ENCODE measurements around the gene B4GALNT4. TPM values are rescaled to one million over a fixed set of nuclear protein-coding genes. Genes with fewer than 3 reads are reported as not detected.

B4GALNT4 gene
- total and polyA plus RNA-seq, 2 experiments from 2014 or later, result 35.8 to 94.4 TPM

- no peaks in the 10 kb centered on the region for H3K27me3 ChIP-seq
- no peak overlapping the region for H3K4me3 ChIP-seq
- TF ChIP-seq CTCF (IDR thresholded peaks at IDR 0.05; ENCODE audit: low read depth, low read length), result no peak
- no peaks in the 10 kb centered on the region for H3K36me3 ChIP-seq
- DNase-seq (ENCODE audit: low read depth in 1 of 2, low spot score in 1 of 2), result no peak
- H3K27ac ChIP-seq, result no peak overlapping the region
- no peaks in the 10 kb centered on the region for H3K9me3 ChIP-seq (ENCODE audit: low read depth)
- H3K4me1 ChIP-seq (ENCODE audit: low read depth), result peaks cover 6% of the 10 kb centered on the region
Measured at GRCh38 chr11:350723-351255, 18.5 kb upstream of the B4GALNT4 start.

DNA sequence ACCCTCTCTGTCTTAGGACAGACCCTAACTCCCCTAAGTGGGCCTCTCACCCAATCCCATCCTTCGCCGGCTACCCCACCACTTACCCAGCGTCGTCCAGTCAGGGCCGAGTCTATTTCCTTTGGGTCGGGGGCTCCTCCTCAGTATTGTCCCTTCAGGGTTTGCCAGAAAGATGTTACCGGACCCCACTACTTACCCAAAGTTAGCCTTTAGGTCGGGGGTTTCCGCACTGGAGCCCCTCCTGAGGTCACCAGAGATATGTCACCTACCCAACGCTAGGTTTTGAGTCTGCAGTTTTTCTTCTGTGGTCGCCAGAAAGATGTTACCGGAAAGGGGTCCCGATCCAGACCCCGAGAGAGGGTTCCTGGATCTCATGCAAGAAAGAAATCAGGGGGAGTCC, 17.9 kb upstream of the B4GALNT4 start:
- H3K27ac ChIP-seq, result no peak overlapping the region
- H3K9me3 ChIP-seq (ENCODE audit: low read depth), result no peaks in the 10 kb centered on the region
- DNase-seq (ENCODE audit: low read depth in 1 of 2, low spot score in 1 of 2), result no peak
- no peaks in the 10 kb centered on the region for H3K36me3 ChIP-seq
- no peak overlapping the region for H3K4me3 ChIP-seq
- H3K4me1 ChIP-seq (ENCODE audit: low read depth), result peaks cover 6% of the 10 kb centered on the region
- TF ChIP-seq CTCF (IDR thresholded peaks at IDR 0.05; ENCODE audit: low read depth, low read length), result no peak
- H3K27me3 ChIP-seq, result no peaks in the 10 kb centered on the region

GRCh38 chr11:352456-353031, 16.8 kb upstream of the B4GALNT4 start:
- no peak overlapping the region for H3K4me3 ChIP-seq
- no peak for TF ChIP-seq CTCF (IDR thresholded peaks at IDR 0.05; ENCODE audit: low read depth, low read length)
- H3K36me3 ChIP-seq, result no peaks in the 10 kb centered on the region
- no peak for DNase-seq (ENCODE audit: low read depth in 1 of 2, low spot score in 1 of 2)
- H3K9me3 ChIP-seq (ENCODE audit: low read depth), result no peaks in the 10 kb centered on the region
- H3K27me3 ChIP-seq, result no peaks in the 10 kb centered on the region
- peaks cover 6% of the 10 kb centered on the region for H3K4me1 ChIP-seq (ENCODE audit: low read depth)
- peak overlapping the region; percentile 47 for H3K27ac ChIP-seq

- Histone ChIP-seq H3K36me3 (no peaks in the 10 kb centered on the region), H3K9me3 (ENCODE audit: low read depth) (no peaks in the 10 kb centered on the region), H3K27me3 (no peaks in the 10 kb centered on the region), H3K27ac (peak overlapping the region; percentile 47), H3K4me3 (no peak overlapping the region), H3K4me1 (ENCODE audit: low read depth) (peaks cover 6% of the 10 kb centered on the region)
- no peak for TF ChIP-seq CTCF (IDR thresholded peaks at IDR 0.05; ENCODE audit: low read depth, low read length)
- peak in 1 of 2 donors; percentile 91 for DNase-seq (ENCODE audit: low read depth in 1 of 2, low spot score in 1 of 2)
Measured at GRCh38 chr11:353179-353873, 16.0 kb upstream of the B4GALNT4 start.

DNA sequence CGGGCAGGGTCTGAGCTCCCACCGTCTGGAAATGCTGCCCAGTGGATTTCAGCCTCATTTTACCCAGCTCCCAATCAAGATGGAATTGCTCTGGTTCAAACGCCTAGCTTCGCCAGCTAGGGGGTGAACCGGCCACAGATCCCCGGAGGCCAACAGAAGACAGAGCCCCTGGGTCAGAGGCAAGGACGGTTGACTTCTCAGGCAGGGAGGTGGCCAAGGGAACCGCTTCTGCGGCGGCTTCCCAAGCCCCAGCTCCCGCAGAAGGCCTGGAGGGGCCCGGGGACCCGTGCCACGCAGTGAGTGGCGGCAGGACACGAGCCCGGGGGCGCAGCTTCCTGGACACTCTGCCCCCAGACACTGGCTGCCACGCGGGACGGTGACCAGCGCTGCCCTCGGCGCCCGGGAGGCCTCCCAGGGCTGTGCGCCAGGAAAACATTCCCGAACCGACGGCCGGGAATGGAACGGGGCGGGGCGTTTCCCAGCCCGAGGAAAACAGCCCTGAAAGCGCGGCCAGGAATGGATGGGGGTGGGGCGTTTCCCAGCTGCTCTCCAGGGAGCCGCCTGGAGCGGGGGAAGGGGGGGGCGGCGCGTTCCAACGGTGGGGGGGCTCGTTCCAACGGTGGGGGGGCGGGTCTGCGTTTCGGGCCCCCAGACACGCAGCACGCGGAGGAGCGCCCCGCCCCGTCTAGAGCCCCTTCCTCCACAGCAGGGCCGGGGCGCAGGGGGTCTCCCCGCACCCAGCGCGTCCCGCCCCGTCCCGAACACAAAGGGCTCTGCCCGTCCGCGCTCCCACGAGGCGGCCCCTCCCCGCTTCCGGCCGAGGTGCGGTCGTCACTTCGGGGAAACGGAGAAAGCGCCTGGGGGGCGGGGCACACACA, 13.5 kb upstream of the B4GALNT4 start:
- Histone ChIP-seq H3K27me3 (no peaks in the 10 kb centered on the region), H3K36me3 (no peaks in the 10 kb centered on the region), H3K4me1 (ENCODE audit: low read depth) (peaks cover 6% of the 10 kb centered on the region), H3K9me3 (ENCODE audit: low read depth) (no peaks in the 10 kb centered on the region), H3K27ac (peak overlapping the region; percentile 99), H3K4me3 (peak overlapping the region; percentile 39)
- no peak for TF ChIP-seq CTCF (IDR thresholded peaks at IDR 0.05; ENCODE audit: low read depth, low read length)
- DNase-seq (ENCODE audit: low read depth in 1 of 2, low spot score in 1 of 2), result peak; percentile 91 to 100

Data from cardiac muscle cell (in vitro differentiated cells and primary cell).